Ovary (tissue), 9 donors: Measurements from ENCODE around the gene CCNJL. TPM values are rescaled to one million over a fixed set of nuclear protein-coding genes. Genes with fewer than 3 reads are reported as not detected.

Experiments used
- DNase-seq, 5 donors: peaks; one replicate each; pipeline ENCODE4 v3.0.0-alpha.2; 2019 to 2020
- H3K27ac ChIP-seq, 2 donors: fragments of 200-600 bp; one replicate each; pipeline versions ENCODE4 v1.5.1 to v1.8.0; 2019 to 2022
- H3K27me3 ChIP-seq: fragments of 200-600 bp; one replicate; pipeline ENCODE4 v1.8.0; 2022
- H3K36me3 ChIP-seq: fragments of 200-600 bp; sonication (generic); one replicate; pipeline ENCODE4 v1.5.1; 2019
- H3K4me1 ChIP-seq: one replicate; pipeline ENCODE4 v1.8.1; 2013; ENCODE audit warnings: mild to moderate bottlenecking, moderate library complexity; ENCODE audit not compliant: insufficient read depth
- H3K4me3 ChIP-seq: fragments of 200-600 bp; sonication (generic); one replicate; pipeline ENCODE4 v1.5.1; 2017
- H3K9me3 ChIP-seq, 2 donors: fragments of 200-600 bp in 1 of 2; sonication (generic) in 1 of 2; one replicate each; pipeline versions ENCODE4 v1.5.1 to v1.8.1; 2013 to 2019; ENCODE audit warnings: mild to moderate bottlenecking in 1 of 2, moderate library complexity in 1 of 2
- CTCF ChIP-seq, 3 donors: fragments of 450-650 bp in 2 of 3; fragments of 200-600 bp in 1 of 3; IDR thresholded peaks; one replicate each; pipeline versions ENCODE4 v1.5.1 to v1.8.0; 2016 to 2022; ENCODE audit warnings: antibody characterized with exemption in 3 of 3, mild to moderate bottlenecking in 1 of 3
- EP300 ChIP-seq: sonication (generic); formaldehyde crosslinking; IDR thresholded peaks from one replicate; pipeline ENCODE4 v1.6.1; 2017; ENCODE audit warnings: antibody characterized with exemption
- POLR2A ChIP-seq: fragments of 450-650 bp; IDR thresholded peaks from one replicate; pipeline ENCODE4 v1.6.1; 2017; ENCODE audit warnings: antibody characterized with exemption, mild to moderate bottlenecking, moderate library complexity
- WGBS, 3 donors: extraction: QIAGEN DNeasy Blood & Tissue Kit in 1 of 3; methylation state at CpG; one replicate each; pipeline versions ENCODE4 v1.1.5 to v1.1.7; 2013 to 2017; 5-methylcytosine and 5-hydroxymethylcytosine counted together
- intact Hi-C, 4 donors: fragments of 100-400 bp; cut with DNase I; formaldehyde crosslinking; loops; one replicate each; pipeline versions ENCODE4 v1.11.0 to v1.15.1; 2022 to 2023
- polyA plus RNA-seq, 2 donors: library from polyadenylated mRNA; stranded (reverse); fragments of 200-250 nt in 1 of 2; fragments of 350-450 nt in 1 of 2; fragmentation: Illumina TruSeq in 1 of 2; extraction: RNeasy Lipid Tissue Mini Kit (QIAGEN cat#74804) in 1 of 2; gene quantifications; one replicate each; pipeline ENCODE4 v1.2.3, GENCODE V29; 2013 to 2014
- total RNA-seq, 7 donors: library from RNA; depleted of rRNA in 2 of 7; stranded (reverse); fragments of >200 nt in 2 of 7; fragmentation: NEBNext Ultra II Directional in 3 of 7; extraction: Animal tissue kit (Norgen Biotek cat#: 25700) in 3 of 7; gene quantifications; one replicate each; pipeline versions ENCODE4 v1.1.0 to v1.2.4, GENCODE V29; 2016 to 2023
- donor health status: DM: no; HTN: no; CAD: no; lungs with moderate emphysema.
- donor health status: DM: no; HTN: no; CAD: no.
- donor health status: Bipolar disorder and iron deficiency.
- donor health status: DM: yes; HTN: yes; CAD: no.
- donor health status: DM: no; HTN: no; CAD: no.
- donor health status: DM: yes; HTN: yes; CAD: no.

CCNJL gene
- total and polyA plus RNA-seq, 9 donors: 3.4 to 11.8 (median 6.3) TPM

DNA sequence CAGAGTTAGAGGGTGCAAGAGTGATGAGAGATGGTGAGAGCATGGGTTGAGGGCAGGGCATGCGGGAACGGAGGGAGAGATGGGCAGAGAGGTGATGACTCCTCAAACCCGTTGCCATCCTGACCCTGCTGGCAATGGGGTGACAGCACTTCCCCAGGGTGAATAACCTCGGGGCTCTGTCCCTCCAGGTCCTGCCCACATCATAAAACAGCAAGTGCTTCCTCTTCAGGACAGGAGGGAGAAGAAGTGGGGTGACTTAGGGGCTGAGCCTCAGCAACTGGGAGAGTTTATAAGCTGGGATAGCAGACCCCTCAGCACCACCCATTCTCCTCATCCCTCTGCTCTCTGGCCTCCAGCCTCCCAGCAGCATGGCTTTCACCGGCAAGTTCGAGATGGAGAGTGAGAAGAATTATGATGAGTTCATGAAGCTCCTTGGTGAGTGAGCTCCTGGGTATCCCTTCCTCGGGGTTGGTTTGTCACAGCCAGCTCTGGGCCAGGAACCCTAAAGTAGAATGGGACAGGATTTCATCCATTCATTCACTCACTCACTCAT lies 83.1 kb downstream of the CCNJL start, which contains the start of gene FABP6:
Gene FABP6, plus strand, starts transcription at position 317 of the 553 bp plus-strand sequence. Its CDS starts 52 bp downstream, at position 369.
- Histone ChIP-seq H3K27me3 (no peaks in the 10 kb centered on the region), H3K9me3 (no peaks in the 10 kb centered on the region), H3K27ac (no peak within 1 kb of the TSS), H3K4me1 (no peaks in the 10 kb centered on the region), H3K36me3 (no peaks in the 10 kb centered on the region), H3K4me3 (no peak within 1 kb of the TSS)
- no peak for DNase-seq
- intact Hi-C loops: no loop called here
- TF ChIP-seq POLR2A (no peak), CTCF (IDR thresholded peaks at IDR 0.05) (no peak), EP300 (no peak)
- 66 to 71% (median 67%) methylated on average over 7 of the region's 7 CpGs for WGBS, 3 donors

- Histone ChIP-seq H3K4me1 (no peaks in the 10 kb centered on the region), H3K27me3 (no peaks in the 10 kb centered on the region), H3K27ac (no peak overlapping the region), H3K4me3 (no peak overlapping the region), H3K9me3 (no peaks in the 10 kb centered on the region), H3K36me3 (no peaks in the 10 kb centered on the region)
- intact Hi-C loops: no loop called here
- TF ChIP-seq CTCF (IDR thresholded peaks at IDR 0.05) (no peak), POLR2A (no peak), EP300 (no peak)
- no peak for DNase-seq
- WGBS, 3 donors: 82 to 94% (median 88%) methylated on average over 2 of the region's 2 CpGs
Observed at GRCh38 chr5:160227012-160227411, 85.4 kb downstream of the CCNJL start.

- intact Hi-C loops: no loop called here
- Histone ChIP-seq H3K27me3 (no peaks in the 10 kb centered on the region), H3K27ac (no peak overlapping the region), H3K4me3 (no peak overlapping the region), H3K4me1 (no peaks in the 10 kb centered on the region), H3K36me3 (no peaks in the 10 kb centered on the region), H3K9me3 (no peaks in the 10 kb centered on the region)
- DNase-seq: no peak
- 89 to 93% (median 91%) methylated on average over 3 of the region's 3 CpGs for WGBS, 3 donors
- no peak for TF ChIP-seq POLR2A
- no peak for TF ChIP-seq EP300
- no peak for TF ChIP-seq CTCF (IDR thresholded peaks at IDR 0.05)
Observed at GRCh38 chr5:160221082-160221481, 91.3 kb downstream of the CCNJL start.

- no peaks in the 10 kb centered on the region for H3K9me3 ChIP-seq
- WGBS, 3 donors: 61 to 72% (median 70%) methylated on average over 4 of the region's 4 CpGs
- no peaks in the 10 kb centered on the region for H3K36me3 ChIP-seq
- no peak for DNase-seq
- H3K27ac ChIP-seq: no peak overlapping the region
- H3K27me3 ChIP-seq: no peaks in the 10 kb centered on the region
- no peak overlapping the region for H3K4me3 ChIP-seq
- TF ChIP-seq CTCF (IDR thresholded peaks at IDR 0.05): no peak
- TF ChIP-seq EP300: no peak
- TF ChIP-seq POLR2A: no peak
- intact Hi-C loops: no loop called here
- H3K4me1 ChIP-seq: no peaks in the 10 kb centered on the region
Observed at GRCh38 chr5:160219356-160219755, 93.0 kb downstream of the CCNJL start.
